Measurements from ENCODE around the gene MED12. TPM values are rescaled to one million over a fixed set of nuclear protein-coding genes. Genes with fewer than 3 reads are reported as not detected.
"Not testable (repeated sequence)": the region's sequence is repeated elsewhere in the genome, so short reads cannot be mapped to it uniquely, and the experiment has no call there.

MED12 gene
- total RNA-seq, 1 donor from 2014 or later: 33.8 TPM

DNA sequence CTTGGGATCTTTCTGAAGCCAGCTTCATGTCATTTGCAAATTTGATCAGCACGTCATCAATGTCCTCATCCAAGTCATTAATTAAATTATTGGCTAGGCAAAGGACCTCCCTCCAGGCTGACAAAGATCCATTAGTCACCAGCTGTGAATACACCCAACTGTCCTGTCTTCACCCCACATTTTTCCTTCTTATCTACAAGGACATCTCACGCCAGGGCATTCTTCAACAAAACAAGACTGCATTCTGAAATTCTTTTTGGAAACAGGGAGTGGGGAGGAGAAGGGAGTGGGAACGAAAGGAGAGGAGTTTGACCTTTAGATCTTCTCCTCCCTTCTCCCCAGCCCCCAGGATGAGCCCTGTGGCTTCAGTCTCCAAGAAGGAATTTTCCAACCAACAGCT lies 58.9 kb downstream of the MED12 start:
- no peaks in the 10 kb centered on the region for H3K9me3 Mint-ChIP-seq (ENCODE audit: unreplicated experiment)
- peak overlapping the region; percentile 62 for H3K27ac Mint-ChIP-seq (ENCODE audit: unreplicated experiment)
- H3K27ac ChIP-seq (ENCODE audit: low read depth, low read length): no peak overlapping the region
- no peaks in the 10 kb centered on the region for H3K27me3 Mint-ChIP-seq (ENCODE audit: low read depth, unreplicated experiment)
- no peaks in the 10 kb centered on the region for H3K9me3 ChIP-seq (ENCODE audit: insufficient read depth, low read depth, low read length)
- H4K20me1 ChIP-seq (ENCODE audit: insufficient read depth, low read length): no peaks in the 10 kb centered on the region
- H3K4me2 ChIP-seq (ENCODE audit: low read length): no peak overlapping the region
- no peak overlapping the region for H3K4me3 Mint-ChIP-seq (ENCODE audit: unreplicated experiment)
- H3K4me1 Mint-ChIP-seq (ENCODE audit: low read depth, unreplicated experiment): peaks cover 13% of the 10 kb centered on the region
- H3K27me3 ChIP-seq (ENCODE audit: insufficient read depth, low read length): no peaks in the 10 kb centered on the region
- H2AFZ ChIP-seq (ENCODE audit: low read depth, low read length): no peak overlapping the region
- no peak overlapping the region for H3K9ac ChIP-seq (ENCODE audit: low read length)
- no peak for TF ChIP-seq CTCF (IDR thresholded peaks at IDR 0.05; ENCODE audit: insufficient read depth, low read depth, low read length)
- no peak for TF ChIP-seq EZH2 (IDR thresholded peaks at IDR 0.05; ENCODE audit: insufficient read depth, low read length)
- DNase-seq (ENCODE audit: low read depth): no peak
- FAIRE-seq: no peak
- H3K4me1 ChIP-seq (ENCODE audit: insufficient read depth, low read length): peaks cover 5% of the 10 kb centered on the region
- no peak overlapping the region for H3K4me3 ChIP-seq (ENCODE audit: insufficient read depth, low read depth, low read length)
- H3K36me3 ChIP-seq (ENCODE audit: insufficient read depth, low read length): no peaks in the 10 kb centered on the region
- no peaks in the 10 kb centered on the region for H3K79me2 ChIP-seq (ENCODE audit: insufficient read depth, low read length)
- no peaks in the 10 kb centered on the region for H3K36me3 Mint-ChIP-seq (ENCODE audit: low read depth, unreplicated experiment)

DNA sequence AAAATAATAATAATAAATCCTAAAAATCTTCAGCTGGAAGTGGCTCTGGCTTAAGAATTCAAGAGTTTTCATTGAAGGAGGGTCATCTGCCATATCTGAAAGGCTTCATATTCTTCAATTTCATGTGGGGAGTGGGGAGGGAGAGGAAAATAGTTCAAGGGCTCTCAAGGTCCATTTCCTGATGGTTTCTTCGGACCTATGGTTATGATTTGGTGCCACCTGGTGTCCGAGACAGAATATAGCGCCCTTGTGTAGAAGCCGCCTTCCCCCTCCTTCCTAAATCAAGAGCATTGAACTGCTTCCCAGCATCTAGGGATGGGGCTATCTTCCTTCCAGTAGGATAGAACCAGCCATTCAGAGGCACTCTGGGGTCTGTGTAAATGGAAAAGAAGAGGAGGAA lies 60.5 kb downstream of the MED12 start:
- peak; percentile 37 for DNase-seq (ENCODE audit: low read depth)
- no peak overlapping the region for H3K9ac ChIP-seq (ENCODE audit: low read length)
- H3K4me1 ChIP-seq (ENCODE audit: insufficient read depth, low read length): peaks cover 16% of the 10 kb centered on the region
- Mint-ChIP-seq H3K9me3 (ENCODE audit: unreplicated experiment) (no peaks in the 10 kb centered on the region), H3K36me3 (ENCODE audit: low read depth, unreplicated experiment) (no peaks in the 10 kb centered on the region), H3K27ac (ENCODE audit: unreplicated experiment) (no peak overlapping the region), H3K4me3 (ENCODE audit: unreplicated experiment) (no peak overlapping the region), H3K27me3 (ENCODE audit: low read depth, unreplicated experiment) (no peaks in the 10 kb centered on the region), H3K4me1 (ENCODE audit: low read depth, unreplicated experiment) (peaks cover 18% of the 10 kb centered on the region)
- no peak overlapping the region for H3K4me3 ChIP-seq (ENCODE audit: insufficient read depth, low read depth, low read length)
- H4K20me1 ChIP-seq (ENCODE audit: insufficient read depth, low read length): no peaks in the 10 kb centered on the region
- FAIRE-seq: peak; percentile 78
- H3K9me3 ChIP-seq (ENCODE audit: insufficient read depth, low read depth, low read length): no peaks in the 10 kb centered on the region
- H3K79me2 ChIP-seq (ENCODE audit: insufficient read depth, low read length): no peaks in the 10 kb centered on the region
- H3K36me3 ChIP-seq (ENCODE audit: insufficient read depth, low read length): no peaks in the 10 kb centered on the region
- H3K27me3 ChIP-seq (ENCODE audit: insufficient read depth, low read length): no peaks in the 10 kb centered on the region
- peak; percentile 58 for TF ChIP-seq CTCF (IDR thresholded peaks at IDR 0.05; ENCODE audit: insufficient read depth, low read depth, low read length)
- TF ChIP-seq EZH2 (IDR thresholded peaks at IDR 0.05; ENCODE audit: insufficient read depth, low read length): no peak
- no peak overlapping the region for H2AFZ ChIP-seq (ENCODE audit: low read depth, low read length)
- no peak overlapping the region for H3K27ac ChIP-seq (ENCODE audit: low read depth, low read length)
- H3K4me2 ChIP-seq (ENCODE audit: low read length): no peak overlapping the region

DNA sequence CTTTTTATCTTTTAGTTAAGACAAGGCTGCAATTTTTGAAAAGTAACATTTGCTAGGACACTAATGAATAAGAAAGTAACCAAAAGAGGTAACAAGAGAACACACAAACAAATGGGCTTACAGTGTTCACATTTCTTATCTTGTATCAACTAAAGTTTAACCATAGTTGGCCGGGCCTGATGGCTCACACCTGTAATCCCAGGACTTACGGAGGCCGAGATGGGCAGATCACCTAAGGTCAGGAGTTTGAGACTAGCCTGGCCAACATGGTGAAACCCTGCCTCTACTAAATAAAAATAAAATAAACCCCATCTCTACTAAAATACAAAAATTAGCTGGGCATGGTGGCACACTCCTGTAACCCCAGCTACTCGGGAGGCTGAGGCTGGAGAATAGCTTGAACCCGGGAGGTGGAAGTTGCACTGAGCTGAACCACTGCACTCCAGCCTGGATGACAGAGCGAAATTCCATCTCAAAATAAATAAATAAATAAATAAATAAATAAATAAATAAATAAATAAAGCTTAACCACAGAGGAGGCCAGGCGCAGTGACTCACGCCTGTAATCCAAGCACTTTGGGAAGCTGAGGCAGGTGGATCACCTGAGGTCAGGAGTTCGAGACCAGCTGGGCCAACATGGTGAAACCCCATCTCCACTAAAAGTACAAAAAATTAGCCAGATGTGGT lies 62.3 kb downstream of the MED12 start:
- H3K27me3 ChIP-seq (ENCODE audit: insufficient read depth, low read length); H4K20me1 ChIP-seq (ENCODE audit: insufficient read depth, low read length); H3K27ac Mint-ChIP-seq (ENCODE audit: unreplicated experiment); H3K4me2 ChIP-seq (ENCODE audit: low read length); H3K9me3 ChIP-seq (ENCODE audit: insufficient read depth, low read depth, low read length); H3K4me3 ChIP-seq (ENCODE audit: insufficient read depth, low read depth, low read length); H3K4me3 Mint-ChIP-seq (ENCODE audit: unreplicated experiment); DNase-seq (ENCODE audit: low read depth); H3K27ac ChIP-seq (ENCODE audit: low read depth, low read length); FAIRE-seq; H3K9me3 Mint-ChIP-seq (ENCODE audit: unreplicated experiment); H3K36me3 ChIP-seq (ENCODE audit: insufficient read depth, low read length); H2AFZ ChIP-seq (ENCODE audit: low read depth, low read length); H3K27me3 Mint-ChIP-seq (ENCODE audit: low read depth, unreplicated experiment); H3K79me2 ChIP-seq (ENCODE audit: insufficient read depth, low read length); H3K9ac ChIP-seq (ENCODE audit: low read length); H3K36me3 Mint-ChIP-seq (ENCODE audit: low read depth, unreplicated experiment): not testable (repeated sequence)
- H3K4me1 Mint-ChIP-seq (ENCODE audit: low read depth, unreplicated experiment): peaks cover 18% of the 10 kb centered on the region
- peaks cover 16% of the 10 kb centered on the region for H3K4me1 ChIP-seq (ENCODE audit: insufficient read depth, low read length)

Data from astrocyte (in vitro differentiated cells and primary cell).